ENCODE data around the gene THTPA. TPM values are rescaled to one million over a fixed set of nuclear protein-coding genes. Genes with fewer than 3 reads are reported as not detected.

Gene THTPA
- total RNA-seq, 1 donor from 2014 or later, result 19.7 TPM

DNA sequence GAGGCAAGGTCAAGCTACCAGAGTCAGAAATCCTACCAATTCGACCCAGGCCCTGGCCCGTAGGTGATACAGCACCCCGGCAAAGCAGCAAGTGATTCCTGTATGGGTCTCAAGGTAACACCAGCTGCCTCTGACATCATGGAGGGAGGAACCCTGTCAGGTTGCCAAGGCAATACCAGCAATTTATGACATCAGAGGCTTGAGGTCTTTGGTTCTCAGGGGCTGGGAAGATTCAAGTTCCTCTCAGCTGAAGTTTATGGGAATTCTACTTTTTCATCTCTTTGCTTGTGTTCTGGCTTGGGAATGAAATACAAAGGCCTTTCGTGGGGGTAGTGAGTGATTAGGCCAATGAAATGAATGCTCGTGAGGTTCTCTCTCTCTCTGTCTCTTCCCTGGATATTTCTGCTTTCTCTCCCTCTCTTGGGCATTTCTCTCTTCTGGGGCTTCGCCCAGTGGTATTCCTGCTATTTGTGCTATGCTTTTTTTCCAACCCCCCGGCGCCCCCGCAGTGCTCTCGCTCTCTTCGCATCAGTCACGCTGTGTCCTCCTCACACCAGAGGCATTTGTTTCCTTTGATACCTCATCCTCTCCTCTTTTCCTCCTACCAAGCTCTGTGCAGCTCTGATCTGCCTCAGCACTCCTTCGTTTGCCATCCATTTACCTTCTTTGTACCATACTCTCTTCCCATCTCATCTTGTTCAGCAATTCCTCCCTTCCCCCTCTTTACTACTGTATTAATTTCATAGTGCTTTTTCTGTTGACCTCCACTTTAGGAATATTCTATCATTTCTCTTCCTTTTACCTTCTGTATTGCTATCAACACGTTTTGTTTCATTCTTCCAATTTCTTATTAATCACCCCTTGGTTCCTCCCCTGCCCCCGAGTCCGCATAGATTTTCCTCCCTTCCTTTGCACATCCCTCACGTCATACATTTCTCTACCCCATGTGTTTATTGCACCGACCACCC lies 7.4 kb upstream of the THTPA start:
- intact Hi-C loops (cut with DNase I), result no loop called here
- DNase-seq (ENCODE audit: low spot score), result no peak
- ATAC-seq, result no peak

DNA sequence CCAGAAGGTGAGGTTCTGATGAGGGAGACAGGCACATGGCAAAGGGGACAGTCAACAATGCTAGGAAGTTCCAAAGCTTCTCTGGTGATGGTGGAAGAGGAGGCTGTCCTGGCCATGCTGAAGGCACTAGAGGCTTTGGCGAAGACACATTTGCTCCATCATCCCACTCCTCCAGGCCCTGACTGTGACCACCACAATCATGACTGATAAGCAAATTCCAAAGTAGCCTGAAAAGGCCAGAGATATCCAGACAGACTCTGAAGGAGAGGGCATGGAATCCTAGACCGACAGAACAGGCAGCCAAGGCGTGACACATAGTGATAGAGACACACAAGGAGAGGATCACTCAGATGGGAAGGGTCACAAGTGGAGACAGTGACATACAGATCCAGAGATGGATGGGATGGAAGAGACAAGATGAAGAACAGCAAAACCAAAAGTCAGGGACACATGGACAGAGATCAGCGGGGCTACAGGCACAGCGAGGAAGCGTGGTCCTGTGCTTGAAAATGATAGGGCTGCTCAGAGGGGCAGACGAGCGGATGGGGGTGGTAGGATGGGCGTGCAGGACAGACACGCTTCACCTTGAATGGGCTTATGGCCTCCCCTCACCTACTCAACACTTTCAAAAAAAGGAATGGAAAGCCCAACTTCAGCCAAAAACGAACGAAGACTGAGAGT lies 5.8 kb upstream of the THTPA start:
- intact Hi-C loops (cut with DNase I), result no loop called here
- ATAC-seq (no peak), DNase-seq (ENCODE audit: low spot score) (no peak)

DNA sequence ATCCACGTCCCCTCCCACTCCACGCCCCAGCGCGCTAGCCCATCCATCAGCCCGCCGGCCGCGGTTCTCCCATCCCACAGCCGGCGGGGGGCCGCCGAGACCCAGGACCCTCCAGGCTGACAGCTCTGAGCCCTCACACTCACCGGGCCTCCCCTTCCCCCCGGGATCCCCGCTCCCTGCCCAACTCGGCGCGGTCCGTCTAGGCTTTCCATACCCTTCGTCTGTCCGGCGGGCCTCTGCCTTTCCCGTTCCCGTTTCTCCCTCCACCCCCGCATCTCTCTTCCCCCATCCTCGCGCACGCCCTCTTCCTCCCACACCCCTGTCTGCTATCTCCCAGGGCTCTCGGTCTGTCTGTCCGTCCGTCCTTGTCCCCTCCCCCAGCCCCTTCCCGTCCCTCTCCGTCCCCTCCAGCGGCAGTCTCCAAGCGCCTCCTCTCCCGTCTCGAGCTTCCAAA lies 5.2 kb upstream of the THTPA start:
- DNase-seq (ENCODE audit: low spot score), result no peak
- ATAC-seq, result peak; percentile 14
- intact Hi-C loops (cut with DNase I), result no loop called here

DNA sequence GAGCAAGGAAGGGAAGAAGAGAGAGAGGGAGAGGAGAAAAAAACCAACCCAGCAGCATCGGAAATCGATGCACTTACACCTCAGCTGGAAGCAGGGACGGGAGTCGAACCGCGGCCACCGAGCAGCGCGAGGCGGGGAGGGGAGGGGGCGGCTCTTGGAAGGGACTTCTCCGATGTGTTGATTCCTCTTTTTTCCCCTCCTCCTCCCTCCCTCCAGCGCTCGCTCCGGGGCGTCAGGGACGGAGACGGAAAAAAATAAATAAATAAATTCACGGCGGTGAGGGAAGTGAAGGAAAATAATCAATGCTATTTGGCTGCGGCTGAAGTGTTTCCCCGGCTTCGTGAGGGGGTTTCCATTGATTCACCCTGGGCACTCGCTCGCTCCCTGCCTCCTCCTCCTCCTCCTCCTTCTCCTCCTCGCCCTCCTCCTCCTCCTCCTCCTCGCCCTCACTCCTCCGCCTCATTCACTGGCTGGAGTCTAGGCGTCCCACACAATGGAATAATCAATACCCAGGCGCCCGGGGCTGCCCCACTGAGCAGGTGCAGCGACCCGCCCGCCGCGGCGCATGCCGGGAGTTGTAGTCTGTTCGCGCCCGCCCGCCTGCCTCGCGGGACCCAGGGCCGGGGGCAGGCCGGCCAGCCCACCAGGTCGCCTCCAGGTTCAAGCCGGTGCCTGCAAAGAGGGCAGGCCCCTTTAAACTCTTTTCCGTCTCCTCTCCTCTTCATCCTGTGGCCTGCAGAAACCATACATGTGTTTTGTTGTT lies 4.6 kb upstream of the THTPA start, which contains the start of gene ZFHX2:
Gene ZFHX2, minus strand, starts transcription at position 500 of the 763 bp plus-strand sequence. CDS start 16,440 bp downstream, outside the sequence.
- ATAC-seq, result peak; percentile 68
- DNase-seq (ENCODE audit: low spot score), result peak; percentile 82
- intact Hi-C loops (cut with DNase I), result no loop called here

DNA sequence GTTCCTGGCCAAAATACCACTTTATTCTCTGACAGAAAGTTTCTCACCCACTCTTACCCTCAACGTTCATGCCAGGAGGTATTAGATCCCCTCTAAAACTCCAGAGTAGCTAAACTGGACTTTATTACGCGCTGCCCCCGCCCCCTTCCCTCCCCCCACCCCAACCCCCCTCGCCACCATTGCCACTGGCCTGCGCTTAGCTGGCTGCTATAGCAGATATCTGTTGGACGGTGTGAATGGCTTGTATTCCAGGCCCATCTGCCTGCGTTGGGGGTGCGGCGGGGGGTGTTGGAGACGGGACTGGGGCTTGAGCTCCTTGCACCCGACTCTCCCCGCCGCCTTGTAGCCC lies 564 bp upstream of the THTPA start:
- DNase-seq (ENCODE audit: low spot score) (no peak), ATAC-seq (no peak)
- intact Hi-C loops (cut with DNase I), result no loop called here

DNA sequence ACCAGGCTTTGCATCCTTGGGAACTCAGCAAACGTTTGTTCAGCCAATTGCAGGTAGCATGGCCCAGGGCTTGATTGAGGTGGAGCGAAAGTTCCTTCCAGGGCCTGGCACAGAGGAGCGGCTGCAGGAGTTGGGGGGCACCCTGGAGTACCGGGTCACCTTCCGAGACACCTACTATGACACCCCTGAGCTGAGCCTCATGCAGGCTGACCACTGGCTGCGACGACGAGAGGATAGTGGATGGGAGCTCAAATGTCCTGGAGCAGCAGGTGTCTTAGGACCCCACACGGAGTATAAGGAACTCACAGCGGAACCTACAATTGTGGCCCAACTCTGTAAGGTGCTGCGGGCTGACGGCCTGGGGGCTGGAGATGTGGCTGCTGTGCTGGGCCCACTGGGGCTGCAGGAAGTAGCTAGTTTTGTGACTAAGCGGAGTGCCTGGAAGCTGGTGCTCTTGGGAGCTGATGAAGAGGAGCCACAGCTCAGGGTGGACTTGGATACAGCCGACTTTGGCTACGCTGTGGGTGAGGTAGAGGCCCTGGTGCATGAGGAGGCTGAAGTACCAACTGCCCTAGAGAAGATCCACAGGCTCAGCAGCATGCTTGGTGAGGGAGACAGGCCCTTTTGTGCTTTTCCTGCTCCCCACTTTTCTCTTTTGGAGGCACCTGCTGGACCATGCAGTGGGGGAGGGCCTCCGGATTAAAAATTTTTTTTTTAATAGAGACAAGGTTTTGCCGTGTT lies 799 bp downstream of the THTPA start:
- DNase-seq (ENCODE audit: low spot score) (no peak), ATAC-seq (peak; percentile 5)
- intact Hi-C loops (cut with DNase I), result no loop called here

DNA sequence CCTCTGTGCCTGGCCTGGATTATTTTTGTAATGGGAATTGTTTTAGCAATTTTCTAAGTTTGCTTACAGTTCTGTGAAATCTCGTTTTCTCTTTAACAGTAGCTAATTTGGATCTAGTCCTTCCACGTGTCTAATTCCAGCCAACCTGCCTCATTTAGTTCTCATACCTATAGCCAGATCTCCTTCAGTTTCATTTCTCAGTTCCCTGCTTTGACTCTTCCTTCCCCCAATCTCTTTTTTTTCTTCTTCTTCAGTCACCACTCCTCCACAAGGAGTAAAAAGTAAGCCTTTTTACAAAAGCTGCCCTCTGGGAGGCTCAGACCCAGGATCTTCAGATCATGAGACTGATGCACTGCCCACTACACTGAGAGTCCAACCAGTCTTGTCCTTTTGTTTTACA lies 1.4 kb downstream of the THTPA start:
- DNase-seq (ENCODE audit: low spot score), result no peak
- no peak for ATAC-seq
- intact Hi-C loops (cut with DNase I), result no loop called here

DNA sequence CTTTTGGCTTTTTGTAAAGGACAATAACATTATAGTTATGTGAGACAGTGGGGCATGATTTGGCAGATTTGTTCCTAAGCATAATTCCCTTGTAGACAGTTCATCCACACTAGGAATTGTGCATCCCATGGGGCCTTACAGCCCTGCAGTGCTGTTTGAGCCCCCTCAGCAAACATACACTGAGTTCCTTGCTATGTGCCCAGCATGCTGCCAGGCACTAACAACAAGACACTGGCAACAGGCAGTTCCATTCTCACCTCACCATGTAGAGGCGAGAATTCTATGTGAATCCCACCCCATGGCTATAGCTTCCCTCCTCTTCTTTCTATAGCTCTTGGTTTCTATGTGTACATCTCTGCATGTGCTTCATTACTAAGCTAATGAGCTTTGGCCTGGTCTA lies 1.9 kb downstream of the THTPA start:
- DNase-seq (ENCODE audit: low spot score), result no peak
- ATAC-seq, result no peak
- intact Hi-C loops (cut with DNase I), result no loop called here

DNA sequence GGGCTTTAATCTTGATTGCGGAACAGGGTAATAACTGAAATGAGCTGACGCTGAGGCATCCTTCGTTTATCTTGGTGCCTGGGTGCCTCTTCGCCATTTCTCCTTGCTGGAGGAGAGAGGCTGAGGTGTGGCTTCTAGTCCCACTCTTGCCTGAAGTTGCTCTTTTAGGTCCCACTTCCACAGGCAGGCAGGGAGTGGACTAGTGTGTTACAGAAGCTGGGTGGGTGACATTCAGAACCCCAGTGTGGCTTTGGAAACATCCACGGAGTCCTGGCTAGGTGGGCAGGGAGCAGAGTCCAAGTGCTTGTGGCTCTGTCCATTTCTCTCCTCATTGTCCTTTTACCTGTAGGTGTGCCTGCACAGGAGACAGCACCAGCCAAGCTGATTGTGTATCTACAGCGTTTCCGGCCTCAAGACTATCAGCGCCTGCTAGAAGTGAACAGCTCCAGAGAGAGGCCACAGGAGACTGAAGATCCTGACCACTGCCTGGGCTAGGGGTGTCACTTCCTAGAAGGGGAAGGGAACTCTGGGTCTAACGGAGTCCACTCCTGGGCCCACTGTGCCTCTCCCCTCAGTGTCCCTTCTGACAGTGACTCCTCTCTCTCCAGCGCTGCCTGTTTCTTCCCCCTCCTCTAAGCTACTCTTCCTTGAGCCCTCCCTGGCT lies 2.4 kb downstream of the THTPA start:
- ATAC-seq (no peak), DNase-seq (ENCODE audit: low spot score) (no peak)
- intact Hi-C loops (cut with DNase I), result no loop called here

DNA sequence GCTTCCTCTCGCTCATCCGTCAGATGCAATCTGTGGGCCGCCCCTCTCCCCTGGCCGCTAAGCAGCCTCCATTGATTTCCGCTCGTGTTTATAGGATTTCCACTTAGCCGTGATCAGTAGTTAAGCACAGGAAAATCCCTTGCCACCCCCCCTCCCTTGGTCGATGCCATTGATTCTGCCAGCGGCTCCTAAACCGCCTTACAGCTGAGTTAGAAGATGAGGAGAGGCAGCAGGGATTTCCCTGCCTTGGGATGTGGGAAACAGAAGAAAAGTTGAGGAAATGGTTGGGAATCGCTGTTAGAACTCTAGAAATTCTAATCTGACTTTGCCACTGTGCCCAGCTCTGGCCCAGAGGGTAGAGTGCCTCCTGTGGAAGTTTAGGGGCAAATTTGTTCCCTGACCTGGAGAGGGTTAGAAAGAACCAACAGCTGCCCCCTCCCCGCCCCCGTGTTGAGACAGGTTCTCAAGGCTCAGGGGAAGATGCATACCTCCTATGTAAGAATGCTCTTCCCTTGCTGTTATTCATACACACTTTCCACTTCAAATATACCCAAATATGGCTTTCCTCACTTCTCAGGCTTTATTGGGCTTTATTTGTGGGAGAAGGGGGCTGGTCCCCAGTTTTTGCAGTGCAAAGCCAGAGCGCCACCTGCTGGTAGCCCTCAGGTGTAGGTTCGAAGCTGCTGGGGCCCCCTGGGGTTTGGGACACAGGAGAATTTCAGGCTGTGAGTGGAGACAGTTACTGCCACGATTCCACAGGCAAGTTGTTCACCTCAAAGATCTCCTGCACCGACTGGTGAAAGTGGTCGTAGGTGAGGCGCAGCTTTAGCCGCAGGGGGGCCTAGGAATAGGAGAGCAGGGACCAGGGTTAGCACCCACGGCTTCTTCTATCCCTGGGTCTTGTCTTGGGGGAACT lies 3.2 kb downstream of the THTPA start:
- intact Hi-C loops (cut with DNase I), result no loop called here
- ATAC-seq, result no peak
- no peak for DNase-seq (ENCODE audit: low spot score)

DNA sequence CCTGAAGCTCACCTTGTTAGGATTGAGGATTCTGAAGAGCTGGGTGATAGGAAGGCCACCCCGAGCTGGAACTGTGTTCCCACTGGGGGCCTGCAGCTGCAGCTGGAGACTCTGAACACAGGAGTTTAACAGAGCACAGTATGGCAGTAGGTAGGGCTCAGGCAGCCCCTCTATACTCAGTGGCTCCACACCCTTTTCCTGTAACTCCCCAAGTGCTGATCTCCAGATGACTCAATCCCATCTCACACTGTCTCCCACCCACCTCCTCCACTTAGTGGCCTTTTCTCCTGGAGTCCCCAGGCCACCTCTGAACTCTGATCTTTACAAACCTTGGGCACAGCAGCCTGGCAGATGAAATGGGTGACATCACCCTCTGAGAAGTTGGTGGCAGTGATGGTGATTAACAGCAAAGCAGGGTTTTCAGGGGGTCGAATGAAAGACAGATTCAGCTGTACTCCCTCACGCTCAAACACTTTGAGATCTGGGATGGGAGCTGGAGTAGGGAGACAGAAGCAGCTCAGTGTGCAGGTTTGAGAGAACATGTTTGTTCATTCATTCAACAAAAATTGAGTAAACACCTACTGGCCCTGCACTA lies 4.0 kb downstream of the THTPA start:
- intact Hi-C loops (cut with DNase I), result loop anchor here (5.0 to 10.0 kb wide), 2 partner anchors 78 to 235 kb away; partner anchors contain the start of gene PABPN1
- no peak for ATAC-seq
- no peak for DNase-seq (ENCODE audit: low spot score)

DNA sequence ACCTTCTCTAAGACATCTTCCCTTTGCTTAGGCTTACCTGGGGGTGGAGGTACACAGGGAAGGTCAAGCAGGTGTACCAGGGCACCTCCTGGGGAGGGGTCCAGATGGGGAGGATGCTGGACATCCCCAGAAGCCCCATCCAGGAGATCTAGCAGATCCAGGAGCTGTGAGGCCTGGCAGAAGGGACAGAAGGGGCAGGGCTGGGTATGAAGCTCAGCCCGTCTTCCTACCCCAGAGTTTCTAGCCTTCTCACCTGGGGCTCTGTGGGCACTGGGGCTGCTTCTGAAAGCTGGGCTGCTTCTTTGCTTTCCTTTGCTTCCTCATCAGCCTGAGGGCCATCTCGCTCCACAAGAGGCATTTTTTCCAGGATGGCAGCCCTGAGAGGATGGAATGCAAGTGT lies 5.2 kb downstream of the THTPA start:
- ATAC-seq (no peak), DNase-seq (ENCODE audit: low spot score) (no peak)
- intact Hi-C loops (cut with DNase I), result loop anchor here (5.0 to 10.0 kb wide), 2 partner anchors 79 to 236 kb away; partner anchors contain the start of gene PABPN1

DNA sequence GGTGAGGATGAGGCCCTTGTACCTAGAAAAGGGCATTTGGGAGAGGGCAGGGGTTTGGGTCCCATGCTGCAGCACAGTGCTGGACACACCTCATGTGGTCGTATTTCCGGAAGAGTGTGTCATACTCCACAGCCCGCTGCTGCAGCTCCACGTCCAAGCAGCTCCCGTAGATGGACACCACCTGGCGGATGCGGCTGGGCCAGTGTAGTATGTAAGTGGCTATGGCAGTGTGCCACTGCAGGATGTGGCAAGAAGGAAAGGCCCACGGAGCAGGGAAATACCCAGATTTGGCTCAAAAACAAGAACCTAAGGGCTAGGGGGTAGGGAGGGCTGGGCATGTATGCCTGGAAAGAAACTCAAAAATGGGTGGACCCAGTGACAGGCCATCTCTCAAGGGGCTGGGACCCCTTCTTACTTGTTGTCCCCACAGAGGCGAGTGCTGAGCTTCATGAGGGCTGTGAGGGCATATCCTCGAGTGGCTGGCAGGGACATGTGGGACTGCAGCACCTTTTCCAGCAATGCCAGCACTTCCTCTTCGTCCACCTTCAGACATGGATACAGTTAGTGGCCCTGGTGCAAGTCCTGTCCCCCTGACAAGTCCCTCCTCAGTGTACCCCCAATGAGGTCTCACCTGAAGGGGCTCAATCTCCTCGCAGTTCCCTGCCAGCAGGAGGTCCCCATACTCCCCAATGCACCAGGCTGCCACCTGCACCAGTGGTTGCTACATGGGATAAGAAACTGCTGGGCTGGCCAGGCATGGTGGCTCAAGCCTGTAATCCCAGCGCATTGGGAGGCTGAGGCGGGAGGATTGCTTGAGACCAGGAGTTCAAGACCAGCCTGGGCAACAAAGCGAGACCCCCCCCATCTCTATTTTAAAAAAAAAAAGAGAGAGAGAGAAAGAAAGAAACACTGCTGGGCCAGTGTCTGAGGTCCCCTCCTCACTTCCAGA lies 6.1 kb downstream of the THTPA start:
- ATAC-seq (no peak), DNase-seq (ENCODE audit: low spot score) (no peak)
- intact Hi-C loops (cut with DNase I), result loop anchor here (5.0 to 10.0 kb wide), 2 partner anchors 80 to 237 kb away; partner anchors contain the start of gene PABPN1

DNA sequence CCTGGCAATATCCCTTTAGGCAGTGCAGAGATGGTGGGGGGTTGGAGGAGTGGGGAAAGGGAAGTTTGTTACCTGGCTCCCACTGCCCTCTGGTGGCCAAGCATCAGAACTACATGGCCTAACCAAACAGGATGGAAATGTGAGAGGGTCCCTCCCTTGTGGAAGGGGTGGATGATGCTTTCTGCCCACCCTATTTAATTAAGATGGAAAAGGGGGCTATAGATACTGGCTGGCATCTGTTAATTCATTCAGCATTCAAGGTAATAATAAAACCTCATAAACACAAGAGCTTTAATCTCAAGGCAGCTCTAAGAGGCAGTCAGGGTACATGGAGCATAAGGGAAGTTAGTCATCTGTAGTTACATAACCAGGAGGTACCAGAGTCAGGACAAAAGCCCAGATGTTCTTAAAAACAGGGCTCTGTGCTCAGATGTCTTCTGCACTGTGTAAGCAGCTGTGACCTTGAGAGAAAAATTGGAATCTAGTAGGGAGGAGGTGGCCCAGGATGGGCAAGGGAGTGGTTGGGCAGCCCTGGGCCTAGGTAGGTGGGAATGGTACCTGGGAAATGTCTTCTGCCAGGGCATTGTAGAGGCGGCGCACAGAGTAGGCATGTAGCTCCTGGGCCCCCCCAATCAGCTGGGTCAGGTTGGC lies 6.9 kb downstream of the THTPA start:
- DNase-seq (ENCODE audit: low spot score) (no peak), ATAC-seq (no peak)
- intact Hi-C loops (cut with DNase I), result loop anchor here (5.0 to 10.0 kb wide), 2 partner anchors 81 to 238 kb away; partner anchors contain the start of gene PABPN1

Measured in sciatic nerve (tissue), 2 donors.